A172 (cell line): ENCODE results near the gene TEX52. TPM values are rescaled to one million over a fixed set of nuclear protein-coding genes. Genes with fewer than 3 reads are reported as not detected.

ENCODE experiments used
- DNase-seq: peaks from one replicate; pipeline ENCODE4 v3.0.0-alpha.2; 2015; ENCODE audit warnings: low spot score
- total RNA-seq: library from RNA; depleted of rRNA; stranded (reverse); fragments of >200 nt; shearing (Covaris generic); gene quantifications from 2 replicates; pipeline ENCODE4 v1.2.3, GENCODE V29; 2014

Gene TEX52
- total RNA-seq, 1 experiment from 2014 or later, result not detected

DNA sequence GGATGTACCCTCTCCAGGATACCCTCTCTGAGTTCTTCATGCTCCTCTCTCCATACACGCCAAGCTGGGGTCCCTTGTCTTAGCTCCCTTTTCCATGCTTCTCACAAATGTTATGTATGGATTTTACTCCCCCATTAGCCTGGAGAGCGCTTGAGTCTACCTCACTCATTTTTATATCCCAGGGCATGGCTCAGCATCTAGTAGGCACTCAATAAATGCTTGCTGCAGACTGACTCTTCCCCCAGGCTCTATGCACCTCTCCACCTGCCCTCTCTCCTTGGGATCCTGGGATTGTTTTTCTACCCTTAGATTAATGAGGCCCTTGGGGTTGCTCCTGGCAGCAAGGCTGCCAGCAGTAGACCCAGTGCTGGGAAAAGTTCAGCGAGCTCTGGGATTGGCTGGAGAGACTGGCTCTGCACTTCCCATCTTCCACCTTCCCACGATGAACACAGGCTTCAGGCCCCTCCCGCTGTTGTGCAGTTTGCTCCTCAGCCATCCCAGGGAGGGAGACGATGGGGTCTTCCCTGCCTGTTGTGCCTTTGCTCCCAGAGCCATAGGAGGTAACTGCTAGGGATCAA is 24.2 kb downstream of the TEX52 start:
- DNase-seq, result no peak

DNA sequence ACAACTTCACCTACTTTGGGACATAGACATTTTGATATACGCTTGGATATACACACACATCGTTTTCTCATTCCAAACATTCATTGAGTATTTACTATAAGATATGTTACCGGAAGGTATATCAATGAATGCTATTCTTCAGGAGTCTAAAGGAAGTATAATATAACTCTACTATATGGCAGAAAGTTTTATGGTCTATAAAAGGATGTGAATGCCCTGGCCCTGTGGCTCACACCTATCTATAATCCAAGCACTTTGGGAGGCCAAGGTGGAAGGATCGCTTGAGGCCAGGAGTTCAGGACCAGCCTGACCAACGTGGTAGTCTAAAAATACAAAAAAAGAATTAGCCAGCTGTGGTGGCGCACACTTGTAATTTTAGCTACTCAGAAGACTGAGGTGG is 27.6 kb downstream of the TEX52 start:
- no peak for DNase-seq

DNA sequence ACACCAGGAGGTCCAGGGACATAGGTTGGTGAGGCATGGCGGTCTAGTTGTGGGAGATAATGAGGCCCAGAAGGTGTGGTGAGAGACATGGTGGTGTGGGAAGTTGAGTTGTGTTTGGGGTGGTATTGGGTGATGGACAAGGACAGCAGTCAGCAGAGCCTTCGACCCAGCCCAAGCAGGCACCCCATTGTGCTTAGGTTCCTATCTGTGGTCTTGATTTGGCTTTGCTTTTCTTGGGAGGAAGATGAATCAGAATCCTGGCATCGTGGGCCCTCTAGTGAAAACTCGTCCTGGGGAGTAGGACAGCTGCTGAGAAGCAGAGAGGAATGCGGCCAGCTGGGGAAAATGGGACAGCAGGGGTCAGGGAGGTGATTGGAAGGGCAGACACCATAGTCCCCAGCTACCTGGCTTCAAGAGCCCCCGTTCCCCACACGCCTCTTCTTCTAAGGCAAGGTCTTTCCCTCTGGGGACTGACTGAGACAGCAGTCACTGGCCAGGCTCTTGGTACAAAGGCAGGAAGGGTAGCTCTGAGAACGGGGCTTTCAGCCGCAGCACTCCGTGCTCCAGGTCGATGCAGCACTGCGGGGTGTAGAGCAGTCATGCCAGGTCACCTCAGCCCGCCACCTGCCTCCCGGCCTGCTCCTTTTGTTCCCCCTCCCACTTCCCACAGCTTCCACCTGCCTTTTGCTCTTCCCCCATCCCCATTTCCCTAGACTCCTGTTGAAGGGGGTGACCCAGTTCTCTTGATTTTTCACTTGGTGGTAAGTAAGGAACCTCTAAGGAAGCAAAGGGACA is 29.9 kb downstream of the TEX52 start:
- no peak for DNase-seq

DNA sequence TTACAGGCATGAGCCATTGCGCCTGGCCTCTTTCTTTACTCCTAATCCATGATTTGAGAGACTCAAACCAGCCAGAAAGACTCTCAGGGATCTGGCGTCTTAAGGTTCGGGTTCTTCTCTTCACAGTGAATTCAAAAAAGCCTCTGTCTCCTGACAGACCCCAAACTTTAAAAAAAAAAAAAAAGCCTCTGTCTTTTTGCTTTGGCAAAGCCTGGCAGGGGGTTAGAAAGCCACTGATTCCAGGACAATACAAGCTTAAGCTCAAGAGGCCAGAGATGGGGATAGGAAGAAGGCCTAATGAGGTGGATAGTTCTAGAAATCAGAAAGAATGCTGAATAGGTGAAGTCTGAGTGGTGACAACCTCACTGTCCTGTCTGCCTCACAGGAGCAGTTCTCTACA is 30.8 kb downstream of the TEX52 start:
- DNase-seq, result no peak

DNA sequence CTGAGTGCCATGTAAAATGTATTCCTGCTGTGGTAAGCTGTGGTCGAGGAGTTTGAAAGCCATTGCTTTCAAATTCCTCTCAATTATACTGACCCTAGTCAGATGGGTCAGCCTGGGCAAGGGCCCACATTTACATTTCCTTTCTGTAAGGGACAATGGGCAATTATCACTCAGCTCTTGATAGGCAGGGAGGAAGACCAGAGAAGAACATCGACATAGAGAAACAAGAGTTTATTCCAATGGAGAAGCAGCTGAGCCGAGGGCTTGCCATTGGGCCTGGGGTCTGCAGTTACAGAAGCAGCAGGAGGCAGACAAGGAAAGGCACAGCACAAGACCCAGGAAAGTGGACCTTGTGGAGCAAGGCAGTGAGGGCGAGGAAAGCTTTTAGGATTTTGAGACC is 31.7 kb downstream of the TEX52 start:
- no peak for DNase-seq

DNA sequence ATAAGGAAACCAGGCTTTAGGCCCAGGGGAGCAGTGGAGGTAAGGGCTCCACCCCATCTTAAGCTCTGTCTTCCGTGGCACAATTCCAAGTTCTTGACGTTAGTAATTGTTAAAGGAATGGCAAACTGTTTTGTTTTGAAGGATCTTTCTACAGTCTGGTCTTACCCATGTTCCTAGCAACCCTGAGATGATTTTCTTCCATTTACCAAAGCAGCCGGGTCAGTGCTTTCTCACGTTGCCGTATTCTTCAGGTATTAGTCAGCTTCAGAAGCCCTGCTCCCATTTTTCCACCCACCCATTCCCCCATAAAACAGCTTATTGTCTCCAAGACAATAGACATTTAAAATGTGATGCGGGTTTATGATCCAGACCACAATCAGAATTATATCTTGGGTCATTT is 32.3 kb downstream of the TEX52 start:
- no peak for DNase-seq

DNA sequence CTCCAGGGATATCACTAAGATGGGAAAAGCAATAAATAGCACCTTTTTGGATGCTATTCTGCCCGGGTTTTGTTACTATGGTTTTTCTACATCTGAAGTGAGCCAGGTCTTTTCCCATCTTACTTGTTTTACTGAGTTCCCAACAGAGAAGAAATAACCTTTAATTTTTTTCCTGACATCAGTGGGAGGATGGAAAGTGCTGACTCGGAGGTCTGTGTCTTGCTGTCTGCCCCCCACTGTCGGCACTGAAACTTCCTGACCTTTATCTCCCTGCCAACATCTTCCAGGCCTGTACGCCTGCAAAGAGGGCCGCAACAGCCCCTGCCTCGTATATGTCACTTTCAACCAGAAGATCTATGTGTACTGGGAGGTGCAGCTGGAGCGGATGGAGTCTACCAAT is 33.4 kb downstream of the TEX52 start:
- DNase-seq, result no peak

DNA sequence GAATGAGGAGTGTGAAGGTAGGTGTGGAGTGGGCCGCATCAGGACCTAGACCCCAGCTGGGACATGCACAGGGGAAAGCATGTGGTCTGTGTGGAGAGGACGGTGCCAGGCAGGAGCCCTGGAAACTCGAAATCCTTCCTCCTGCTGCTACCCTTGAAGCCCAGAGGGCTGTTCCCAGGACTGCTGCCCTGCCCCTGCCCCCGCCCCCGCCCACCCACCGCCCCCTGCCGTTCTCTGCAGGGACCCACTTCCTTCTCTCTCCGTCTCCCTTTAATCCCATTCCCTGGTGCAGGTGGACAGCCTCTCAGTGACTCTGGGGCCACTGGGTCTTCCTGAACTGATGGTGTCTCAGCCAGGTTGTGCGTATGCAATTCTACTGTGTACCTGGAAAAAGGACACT is 36.4 kb downstream of the TEX52 start:
- DNase-seq, result no peak

DNA sequence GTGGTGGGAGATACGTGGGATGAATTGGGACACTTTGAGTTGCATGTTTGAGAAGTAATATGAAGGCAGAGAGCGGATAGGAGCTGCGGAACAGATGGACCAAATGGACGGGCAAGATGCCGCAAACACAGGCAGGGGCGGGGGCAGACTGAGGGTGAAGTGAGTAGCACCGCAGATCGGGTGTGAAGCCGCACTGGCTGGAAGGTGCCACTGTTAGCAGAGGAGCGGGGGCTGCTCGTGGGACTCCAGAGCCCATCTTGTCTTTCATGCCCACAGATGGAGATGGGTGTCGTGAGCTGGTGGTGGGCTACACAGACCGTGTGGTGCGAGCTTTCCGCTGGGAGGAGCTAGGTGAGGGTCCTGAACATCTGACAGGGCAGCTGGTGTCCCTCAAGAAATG is 37.0 kb downstream of the TEX52 start:
- no peak for DNase-seq

DNA sequence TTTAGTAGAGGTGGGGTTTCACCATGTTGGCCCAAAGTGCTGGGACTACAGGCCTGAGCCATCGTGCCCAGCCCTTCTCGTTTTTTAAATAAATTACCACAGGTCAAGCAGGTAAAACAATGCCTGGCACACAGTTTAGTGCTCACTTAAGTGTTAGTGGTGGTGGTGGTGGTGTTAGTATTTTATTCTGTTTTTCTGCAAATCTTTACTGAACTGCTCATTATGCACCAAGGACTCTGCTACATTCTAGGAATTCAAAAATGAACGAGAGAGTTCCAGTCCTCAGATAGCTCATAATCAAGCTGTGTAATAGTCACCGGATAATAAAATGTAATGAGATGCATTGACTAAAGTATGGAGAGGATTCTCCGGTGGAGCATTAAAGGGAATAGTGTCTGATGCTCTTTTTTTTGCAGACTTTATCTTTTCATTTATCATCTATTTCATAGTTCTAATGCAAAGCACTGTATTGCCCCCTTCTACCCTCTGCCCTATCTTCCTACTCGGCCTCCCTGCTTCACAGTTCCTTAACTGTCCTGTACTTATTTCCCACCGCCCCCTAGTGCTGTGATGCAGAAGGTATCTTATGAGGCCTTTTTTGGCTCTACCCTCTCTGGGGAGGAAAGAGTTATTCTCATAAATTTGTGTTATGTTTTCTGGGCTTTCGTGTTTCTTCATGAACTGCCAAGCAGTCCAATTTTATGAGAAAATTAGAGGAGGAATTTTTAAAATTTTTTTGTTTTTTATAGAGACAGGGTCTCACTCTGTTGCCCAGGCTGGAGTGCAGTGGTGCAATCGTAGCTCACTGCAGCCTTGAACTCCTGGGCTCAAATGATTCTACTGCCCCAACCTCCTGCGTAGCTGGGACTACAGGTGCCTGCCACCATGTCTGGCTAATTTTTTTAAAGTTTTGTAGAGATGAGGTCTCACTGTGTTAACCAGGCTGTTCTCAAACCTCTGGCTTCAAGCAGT is 43.3 kb downstream of the TEX52 start:
- DNase-seq, result peak; percentile 32

DNA sequence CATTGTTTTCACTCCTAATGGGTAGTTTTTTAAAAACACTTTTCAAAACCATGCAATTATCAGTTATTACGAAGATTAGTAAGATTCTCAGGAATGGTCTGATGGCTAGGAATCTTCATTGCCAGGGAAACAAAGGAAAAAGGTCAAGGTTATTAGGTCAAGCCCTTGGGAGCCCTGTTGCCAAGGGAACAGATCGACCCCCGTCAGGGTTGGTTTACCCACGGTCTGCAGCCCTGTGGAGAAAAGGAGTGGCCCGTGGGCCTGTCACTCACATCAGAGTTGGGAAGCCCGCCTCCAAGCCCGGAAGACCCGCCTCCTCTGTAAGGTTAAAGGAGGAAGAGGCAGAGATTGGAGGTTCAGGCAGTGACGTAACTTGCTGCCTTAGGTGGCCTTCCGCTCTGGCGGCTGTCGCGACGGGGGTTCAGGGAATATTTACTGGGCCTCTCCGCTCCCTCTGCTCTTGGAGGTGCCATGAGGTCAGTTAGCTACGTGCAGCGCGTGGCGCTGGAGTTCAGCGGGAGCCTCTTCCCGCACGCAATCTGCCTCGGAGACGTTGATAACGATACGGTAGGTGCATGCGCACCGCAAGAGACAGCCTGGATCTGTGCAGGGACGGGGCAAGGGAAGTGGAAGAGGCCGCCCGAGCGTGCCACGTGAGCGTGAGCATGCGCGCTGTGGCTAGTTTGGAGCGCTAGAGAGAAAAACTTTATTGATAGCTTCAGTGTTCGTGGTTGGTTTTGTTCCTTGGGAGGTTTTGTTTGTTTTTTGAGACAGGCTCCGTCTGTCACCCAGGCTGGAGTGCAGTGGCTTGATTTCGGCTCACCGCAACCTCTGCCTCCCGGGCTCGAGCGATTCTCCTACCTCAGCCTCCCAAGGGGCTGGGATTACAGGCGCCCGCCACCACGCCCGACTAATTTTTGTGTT is 44.3 kb downstream of the TEX52 start, which contains the start of gene ITFG2:
Gene ITFG2, plus strand, starts transcription at position 379 of the 924 bp plus-strand sequence. Its CDS starts 93 bp downstream, at position 472.
- peak; percentile 95 for DNase-seq

DNA sequence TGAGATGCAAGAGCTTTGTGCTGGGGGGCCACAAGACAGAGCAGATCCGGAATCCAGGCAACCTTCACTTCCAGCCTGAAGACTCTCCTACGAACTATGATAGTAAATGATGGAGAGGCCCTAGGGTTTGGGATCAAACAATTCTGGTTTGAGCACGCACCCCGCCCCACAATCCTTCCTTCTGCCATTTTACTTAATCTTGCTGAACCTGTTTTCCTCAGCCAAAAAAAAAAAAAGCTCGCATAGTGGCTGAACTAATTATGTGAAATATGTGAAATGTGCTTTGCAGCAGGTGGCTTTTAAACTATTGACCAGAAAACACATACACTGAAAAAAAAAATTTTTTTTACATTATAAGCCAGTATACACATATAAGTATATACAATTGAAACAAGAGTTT is 45.0 kb downstream of the TEX52 start:
- no peak for DNase-seq

DNA sequence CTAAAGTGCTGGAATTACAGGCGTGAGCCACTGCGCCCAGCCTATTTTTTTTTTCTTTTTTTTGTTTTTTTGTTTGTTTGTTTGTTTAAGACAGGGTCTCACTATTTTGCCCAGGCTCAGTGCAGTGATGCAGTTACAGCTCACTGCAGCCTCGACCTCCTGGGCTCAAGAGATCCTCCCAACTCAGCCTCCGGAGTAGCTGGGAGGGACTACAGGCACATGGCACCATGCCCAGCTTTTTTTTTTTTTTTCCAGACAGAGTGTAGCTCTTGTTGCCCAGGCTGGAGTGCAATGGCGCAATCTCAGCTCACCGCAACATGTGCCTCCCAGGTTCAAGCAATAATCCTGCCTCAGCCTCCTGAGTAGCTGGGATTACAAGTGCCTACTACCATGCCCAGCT is 50.1 kb downstream of the TEX52 start:
- DNase-seq, result no peak

DNA sequence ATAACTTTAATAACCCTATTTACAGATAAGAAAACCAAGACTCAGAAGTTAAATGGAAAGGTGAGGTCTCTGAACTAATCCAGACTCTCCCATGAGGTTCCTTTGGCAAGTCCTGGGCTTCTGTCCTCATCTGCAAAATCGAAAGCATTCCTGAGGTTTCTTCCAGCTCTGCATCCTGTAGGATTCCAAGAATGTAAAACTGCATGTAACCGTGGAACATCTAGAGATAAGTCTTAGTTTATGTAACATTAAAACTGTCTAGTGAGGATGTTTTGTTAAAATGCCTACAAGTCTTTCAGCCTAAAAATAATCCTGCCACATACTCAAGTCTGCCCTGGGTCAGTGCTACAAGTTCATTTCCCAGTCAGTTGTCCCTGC is 51.7 kb downstream of the TEX52 start:
- no peak for DNase-seq

DNA sequence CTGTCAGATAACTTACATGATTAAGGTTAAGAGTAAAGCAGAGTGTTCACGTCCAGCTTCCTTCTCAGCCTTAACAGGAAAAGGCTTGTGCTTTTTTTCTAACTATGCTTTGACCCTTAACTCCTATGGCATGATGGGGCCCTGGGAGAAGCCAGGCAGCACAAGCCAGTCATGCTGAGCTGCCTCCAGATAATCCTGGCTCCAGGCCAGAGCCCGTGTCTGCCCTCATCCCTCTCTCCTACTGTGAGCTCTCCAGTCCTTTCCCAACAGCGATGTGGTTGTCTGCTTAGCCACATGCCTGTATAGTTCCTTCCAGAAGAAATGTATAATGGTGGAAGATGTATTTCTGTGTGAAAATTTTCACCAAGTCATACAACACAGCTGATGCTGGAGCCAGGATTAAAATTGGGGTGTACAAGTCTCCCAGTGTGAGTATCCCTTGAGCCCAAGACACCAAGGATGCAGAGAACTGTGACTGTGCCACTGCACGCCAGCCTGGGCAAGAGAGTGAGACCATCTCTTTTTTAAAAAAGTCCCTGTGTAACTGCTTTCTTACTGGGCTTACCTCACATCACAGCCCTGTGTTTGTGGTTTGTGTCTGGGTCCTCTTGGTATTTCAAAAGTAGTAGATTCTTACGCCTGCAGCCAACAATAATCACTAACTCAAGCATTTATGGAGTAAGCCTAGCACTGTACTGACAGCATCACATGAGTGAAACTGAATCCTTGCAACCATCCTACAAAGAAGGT is 52.3 kb downstream of the TEX52 start:
- DNase-seq, result peak; percentile 17

DNA sequence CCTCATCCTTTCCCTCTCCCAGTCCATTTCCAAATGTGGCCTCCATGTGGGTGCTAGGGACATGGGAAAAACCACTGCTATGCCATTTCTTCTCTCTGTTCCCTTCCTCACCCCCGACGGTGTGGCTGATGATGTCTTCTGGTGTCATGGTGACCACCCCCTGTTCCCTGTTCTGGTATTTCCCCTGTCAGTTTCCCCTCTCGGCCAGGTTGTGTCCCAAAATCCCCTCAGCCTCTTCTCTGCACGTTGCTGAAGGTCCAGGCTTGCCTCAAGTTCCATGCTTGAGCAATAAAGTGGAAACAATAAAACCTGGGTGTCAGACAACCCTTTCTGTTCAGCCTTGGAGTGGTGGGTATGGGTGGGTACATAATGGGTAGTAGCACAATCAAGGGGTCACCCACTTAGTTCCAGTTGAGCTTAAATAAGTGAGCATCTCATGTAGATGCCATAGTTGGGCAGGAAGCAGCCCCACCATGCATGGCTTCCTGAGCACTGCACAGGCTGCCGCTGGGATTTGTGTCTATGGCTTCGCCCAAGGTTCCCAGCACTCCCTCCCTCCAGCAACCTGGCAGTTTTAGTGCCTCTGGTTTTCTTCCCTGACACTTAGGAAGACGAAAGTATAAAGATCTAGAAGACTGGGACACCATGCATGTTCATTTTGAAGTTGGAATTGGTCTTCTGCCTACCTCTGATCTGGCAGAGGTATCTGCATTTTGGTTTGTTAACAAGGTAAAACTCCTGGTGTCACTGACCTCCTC is 53.0 kb downstream of the TEX52 start:
- DNase-seq, result no peak

DNA sequence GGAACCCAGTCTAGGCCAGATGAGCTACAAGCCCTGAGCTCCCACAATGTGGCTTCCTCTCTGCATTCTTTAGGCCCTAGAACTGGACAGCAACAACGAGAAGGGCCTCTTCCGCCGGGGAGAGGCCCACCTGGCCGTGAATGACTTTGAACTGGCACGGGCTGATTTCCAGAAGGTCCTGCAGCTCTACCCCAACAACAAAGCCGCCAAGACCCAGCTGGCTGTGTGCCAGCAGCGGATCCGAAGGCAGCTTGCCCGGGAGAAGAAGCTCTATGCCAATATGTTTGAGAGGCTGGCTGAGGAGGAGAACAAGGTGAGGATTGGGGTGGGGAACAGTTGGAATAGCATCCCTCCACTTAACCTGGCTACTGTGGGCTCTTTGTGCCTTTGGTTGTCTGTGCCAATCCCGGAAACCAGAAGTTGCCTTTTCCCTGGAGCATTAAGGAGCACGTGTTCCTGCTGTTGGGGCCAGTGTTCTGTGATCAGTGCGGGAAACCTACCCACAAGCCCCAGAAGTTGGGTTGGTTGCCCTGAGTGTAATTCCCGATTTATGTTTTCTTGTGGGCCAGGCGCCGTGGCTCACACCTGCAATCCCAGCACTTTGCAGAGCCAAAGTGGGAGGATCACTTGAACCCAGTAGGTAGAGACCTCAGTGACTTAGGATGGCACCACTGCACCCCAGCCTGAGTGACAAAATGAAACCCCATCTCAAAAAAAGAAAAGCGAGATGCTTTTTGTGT is 55.6 kb downstream of the TEX52 start:
- DNase-seq, result no peak

DNA sequence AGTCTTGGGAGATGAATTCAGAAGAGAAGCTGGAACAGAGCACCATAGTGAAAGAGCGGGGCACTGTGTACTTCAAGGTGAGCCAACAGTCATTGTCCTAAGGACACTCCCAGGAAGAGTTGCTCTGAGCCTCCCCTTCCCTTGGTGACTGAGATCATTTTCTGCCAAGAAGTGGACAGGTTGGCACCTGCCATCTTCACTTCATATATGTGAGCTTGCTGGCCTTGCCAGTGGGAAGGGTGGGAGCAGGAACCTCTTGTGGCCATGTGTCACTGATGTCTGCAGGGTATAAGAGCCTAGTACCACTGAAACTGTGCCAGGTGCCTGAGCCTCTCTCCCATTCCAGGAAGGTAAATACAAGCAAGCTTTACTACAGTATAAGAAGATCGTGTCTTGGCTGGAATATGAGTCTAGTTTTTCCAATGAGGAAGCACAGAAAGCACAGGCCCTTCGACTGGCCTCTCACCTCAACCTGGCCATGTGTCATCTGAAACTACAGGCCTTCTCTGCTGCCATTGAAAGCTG is 56.7 kb downstream of the TEX52 start:
- no peak for DNase-seq
